ENCODE measurements around the gene PITX1. TPM values are rescaled to one million over a fixed set of nuclear protein-coding genes. Genes with fewer than 3 reads are reported as not detected.

The PITX1 gene
- total and polyA plus RNA-seq, 2 of the 13 experiments (the other 11 are each of a cell fraction or from before 2014, with no cell fraction given): 11.7 to 20.2 TPM

DNA sequence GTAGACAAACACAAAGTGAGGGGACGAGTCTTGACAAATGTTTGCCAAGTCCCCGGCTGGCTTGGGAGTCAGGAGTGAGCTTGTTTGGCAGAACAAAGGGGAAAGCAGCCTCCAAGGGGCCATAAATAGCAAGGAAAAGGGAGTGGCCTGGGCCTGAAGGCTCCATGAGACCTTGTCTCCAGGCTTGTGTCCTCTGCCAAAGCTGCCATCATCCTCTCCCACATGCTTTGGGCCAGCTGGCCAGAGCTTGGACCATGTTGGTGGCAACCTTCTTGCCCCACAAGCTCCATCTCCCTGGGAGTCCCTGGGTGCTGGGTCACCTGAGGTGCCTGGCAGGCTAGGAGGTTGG lies 13.3 kb upstream of the PITX1 start (continued):
- TF ChIP-seq, protein P1, sequence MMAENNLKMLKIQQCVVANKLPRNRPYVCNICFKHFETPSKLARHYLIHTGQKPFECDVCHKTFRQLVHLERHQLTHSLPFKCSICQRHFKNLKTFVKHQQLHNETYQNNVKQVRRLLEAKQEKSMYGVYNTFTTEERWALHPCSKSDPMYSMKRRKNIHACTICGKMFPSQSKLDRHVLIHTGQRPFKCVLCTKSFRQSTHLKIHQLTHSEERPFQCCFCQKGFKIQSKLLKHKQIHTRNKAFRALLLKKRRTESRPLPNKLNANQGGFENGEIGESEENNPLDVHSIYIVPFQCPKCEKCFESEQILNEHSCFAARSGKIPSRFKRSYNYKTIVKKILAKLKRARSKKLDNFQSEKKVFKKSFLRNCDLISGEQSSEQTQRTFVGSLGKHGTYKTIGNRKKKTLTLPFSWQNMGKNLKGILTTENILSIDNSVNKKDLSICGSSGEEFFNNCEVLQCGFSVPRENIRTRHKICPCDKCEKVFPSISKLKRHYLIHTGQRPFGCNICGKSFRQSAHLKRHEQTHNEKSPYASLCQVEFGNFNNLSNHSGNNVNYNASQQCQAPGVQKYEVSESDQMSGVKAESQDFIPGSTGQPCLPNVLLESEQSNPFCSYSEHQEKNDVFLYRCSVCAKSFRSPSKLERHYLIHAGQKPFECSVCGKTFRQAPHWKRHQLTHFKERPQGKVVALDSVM (CRISPR knock-in tag; IDR thresholded peaks at IDR 0.05): no peak
- TF ChIP-seq, protein P2, sequence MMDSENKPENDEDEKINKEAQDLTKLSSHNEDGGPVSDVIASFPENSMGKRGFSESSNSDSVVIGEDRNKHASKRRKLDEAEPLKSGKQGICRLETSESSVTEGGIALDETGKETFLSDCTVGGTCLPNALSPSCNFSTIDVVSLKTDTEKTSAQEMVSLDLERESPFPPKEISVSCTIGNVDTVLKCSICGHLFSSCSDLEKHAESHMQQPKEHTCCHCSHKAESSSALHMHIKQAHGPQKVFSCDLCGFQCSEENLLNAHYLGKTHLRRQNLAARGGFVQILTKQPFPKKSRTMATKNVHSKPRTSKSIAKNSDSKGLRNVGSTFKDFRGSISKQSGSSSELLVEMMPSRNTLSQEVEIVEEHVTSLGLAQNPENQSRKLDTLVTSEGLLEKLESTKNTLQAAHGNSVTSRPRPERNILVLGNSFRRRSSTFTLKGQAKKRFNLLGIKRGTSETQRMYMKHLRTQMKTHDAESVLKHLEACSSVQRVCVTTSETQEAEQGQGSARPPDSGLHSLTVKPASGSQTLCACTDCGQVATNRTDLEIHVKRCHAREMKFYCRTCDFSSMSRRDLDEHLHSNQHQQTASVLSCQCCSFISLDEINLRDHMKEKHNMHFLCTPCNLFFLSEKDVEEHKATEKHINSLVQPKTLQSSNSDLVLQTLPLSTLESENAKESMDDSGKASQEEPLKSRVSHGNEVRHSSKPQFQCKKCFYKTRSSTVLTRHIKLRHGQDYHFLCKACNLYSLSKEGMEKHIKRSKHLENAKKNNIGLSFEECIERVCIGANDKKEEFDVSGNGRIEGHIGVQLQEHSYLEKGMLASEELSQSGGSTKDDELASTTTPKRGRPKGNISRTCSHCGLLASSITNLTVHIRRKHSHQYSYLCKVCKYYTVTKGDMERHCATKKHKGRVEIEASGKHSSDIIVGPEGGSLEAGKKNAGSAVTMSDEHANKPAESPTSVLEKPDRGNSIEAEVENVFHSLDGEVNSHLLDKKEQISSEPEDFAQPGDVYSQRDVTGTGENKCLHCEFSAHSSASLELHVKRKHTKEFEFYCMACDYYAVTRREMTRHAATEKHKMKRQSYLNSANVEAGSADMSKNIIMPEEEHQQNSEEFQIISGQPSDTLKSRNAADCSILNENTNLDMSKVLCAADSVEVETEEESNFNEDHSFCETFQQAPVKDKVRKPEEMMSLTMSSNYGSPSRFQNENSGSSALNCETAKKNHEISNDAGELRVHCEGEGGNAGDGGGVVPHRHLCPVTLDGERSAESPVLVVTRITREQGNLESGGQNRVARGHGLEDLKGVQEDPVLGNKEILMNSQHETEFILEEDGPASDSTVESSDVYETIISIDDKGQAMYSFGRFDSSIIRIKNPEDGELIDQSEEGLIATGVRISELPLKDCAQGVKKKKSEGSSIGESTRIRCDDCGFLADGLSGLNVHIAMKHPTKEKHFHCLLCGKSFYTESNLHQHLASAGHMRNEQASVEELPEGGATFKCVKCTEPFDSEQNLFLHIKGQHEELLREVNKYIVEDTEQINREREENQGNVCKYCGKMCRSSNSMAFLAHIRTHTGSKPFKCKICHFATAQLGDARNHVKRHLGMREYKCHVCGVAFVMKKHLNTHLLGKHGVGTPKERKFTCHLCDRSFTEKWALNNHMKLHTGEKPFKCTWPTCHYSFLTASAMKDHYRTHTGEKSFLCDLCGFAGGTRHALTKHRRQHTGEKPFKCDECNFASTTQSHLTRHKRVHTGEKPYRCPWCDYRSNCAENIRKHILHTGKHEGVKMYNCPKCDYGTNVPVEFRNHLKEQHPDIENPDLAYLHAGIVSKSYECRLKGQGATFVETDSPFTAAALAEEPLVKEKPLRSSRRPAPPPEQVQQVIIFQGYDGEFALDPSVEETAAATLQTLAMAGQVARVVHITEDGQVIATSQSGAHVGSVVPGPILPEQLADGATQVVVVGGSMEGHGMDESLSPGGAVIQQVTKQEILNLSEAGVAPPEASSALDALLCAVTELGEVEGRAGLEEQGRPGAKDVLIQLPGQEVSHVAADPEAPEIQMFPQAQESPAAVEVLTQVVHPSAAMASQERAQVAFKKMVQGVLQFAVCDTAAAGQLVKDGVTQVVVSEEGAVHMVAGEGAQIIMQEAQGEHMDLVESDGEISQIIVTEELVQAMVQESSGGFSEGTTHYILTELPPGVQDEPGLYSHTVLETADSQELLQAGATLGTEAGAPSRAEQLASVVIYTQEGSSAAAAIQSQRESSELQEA (CRISPR knock-in tag; IDR thresholded peaks at IDR 0.05; ENCODE audit: not compliant biosample characterization): no peak
- TF ChIP-seq, protein P3, sequence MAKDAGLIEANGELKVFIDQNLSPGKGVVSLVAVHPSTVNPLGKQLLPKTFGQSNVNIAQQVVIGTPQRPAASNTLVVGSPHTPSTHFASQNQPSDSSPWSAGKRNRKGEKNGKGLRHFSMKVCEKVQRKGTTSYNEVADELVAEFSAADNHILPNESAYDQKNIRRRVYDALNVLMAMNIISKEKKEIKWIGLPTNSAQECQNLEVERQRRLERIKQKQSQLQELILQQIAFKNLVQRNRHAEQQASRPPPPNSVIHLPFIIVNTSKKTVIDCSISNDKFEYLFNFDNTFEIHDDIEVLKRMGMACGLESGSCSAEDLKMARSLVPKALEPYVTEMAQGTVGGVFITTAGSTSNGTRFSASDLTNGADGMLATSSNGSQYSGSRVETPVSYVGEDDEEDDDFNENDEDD (CRISPR knock-in tag; IDR thresholded peaks at IDR 0.05; ENCODE audit: borderline replicate concordance): no peak
- TF ChIP-seq, protein P4, sequence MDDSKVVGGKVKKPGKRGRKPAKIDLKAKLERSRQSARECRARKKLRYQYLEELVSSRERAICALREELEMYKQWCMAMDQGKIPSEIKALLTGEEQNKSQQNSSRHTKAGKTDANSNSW (CRISPR knock-in tag; IDR thresholded peaks at IDR 0.05; ENCODE audit: borderline replicate concordance): no peak
